ENCODE measurements around the gene ALPP.
"Not testable (repeated sequence)": the region's sequence is repeated elsewhere in the genome, so short reads cannot be mapped to it uniquely, and the experiment has no call there.

ALPP gene

DNA sequence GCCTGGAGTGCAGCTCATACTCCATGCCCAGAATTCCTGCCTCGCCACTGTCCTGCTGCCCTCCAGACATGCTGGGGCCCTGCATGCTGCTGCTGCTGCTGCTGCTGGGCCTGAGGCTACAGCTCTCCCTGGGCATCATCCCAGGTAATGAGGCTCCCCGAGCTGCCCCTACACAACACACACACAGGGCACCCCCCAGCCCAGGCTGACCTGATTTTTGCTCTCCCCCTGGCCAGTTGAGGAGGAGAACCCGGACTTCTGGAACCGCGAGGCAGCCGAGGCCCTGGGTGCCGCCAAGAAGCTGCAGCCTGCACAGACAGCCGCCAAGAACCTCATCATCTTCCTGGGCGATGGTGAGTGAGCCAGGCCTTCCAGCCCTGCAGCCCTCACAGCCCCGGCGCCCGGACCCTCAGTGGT is at the start of gene ALPP:
ALPP (plus strand) TSS at position 17 of the 417 bp plus-strand sequence; CDS start at position 69, 52 bp downstream.
- DNase-seq: not testable (repeated sequence)

GRCh38 chr2:232329716-232330067 is 48.9 kb upstream of the ALPP start:
- DNase-seq: no peak

- DNase-seq: no peak
Measured at GRCh38 chr2:232330068-232330999, 48.2 kb upstream of the ALPP start.

DNA sequence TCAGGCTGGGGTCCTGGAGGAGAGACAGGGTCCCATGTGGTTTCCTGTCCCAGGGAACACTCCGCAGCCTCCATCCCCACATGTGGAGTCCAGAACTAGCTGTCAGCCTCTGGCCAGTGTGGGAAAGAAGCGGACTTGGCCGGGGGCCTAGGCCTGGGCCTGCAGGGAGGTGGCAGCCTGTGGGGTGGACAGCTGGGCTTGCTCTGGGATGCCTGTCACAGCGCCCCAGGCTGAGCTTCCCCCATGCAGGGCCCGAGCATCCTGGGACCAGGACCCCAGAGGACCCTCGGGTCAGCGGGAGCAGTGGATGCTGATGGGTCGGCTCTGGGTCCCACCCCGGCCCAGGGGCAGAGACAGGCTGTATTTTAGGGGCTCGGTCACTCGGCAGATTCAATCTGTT is 47.5 kb upstream of the ALPP start:
- DNase-seq: not testable (repeated sequence)

GRCh38 chr2:232331641-232332040 is 46.9 kb upstream of the ALPP start:
- DNase-seq: not testable (repeated sequence)

DNA sequence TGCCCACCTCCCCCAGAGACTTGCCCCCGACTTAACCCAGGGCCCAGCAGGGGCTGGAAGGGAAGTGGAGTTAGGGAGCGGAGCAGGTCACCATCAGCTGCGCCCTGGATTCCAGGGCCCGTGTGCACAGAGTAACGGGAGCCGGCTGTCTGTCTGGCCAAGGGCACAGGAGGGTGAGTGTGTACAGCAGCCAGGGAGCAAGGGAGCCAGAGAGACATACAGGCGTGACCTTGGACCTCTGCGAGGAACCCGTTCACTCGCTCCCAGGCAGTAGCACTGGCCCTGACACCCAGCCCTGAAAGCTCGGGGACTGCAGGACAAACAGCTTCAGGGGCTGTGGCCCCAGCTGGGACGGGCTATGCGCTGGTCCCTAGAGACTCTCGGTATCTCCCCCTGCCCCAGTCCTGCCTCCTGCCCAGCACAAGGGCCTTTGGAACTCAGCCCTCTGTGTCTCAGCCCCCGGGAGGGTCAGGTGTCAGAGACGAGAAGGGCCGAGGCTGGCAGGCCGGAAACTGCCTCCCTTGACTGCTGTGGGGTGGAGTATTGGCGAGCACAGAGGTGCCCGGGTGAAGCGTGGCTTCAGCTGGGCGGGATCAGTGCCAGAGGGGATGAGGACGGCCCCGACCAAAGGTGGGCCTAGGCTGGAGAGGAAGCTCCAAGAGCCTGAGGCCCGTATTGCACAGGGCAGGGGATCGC is 46.2 kb upstream of the ALPP start:
- peak; percentile 0 for DNase-seq

DNA sequence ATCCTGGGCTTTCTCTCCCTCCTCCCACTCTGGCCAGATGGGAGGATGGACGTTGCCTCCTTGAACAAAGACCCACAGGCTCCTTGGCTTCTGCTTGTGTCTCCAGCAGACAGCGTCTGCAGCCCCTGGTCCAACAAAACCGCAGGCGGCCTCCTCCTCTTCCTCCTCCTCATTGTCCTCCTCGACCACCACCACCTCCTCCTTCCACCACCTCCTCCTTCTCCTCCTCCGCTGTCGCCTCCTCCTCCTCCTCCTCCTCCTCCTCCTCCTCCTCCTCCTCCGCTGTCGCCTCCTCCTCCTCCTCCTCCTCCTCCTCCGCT is 45.7 kb upstream of the ALPP start:
- peak; percentile 0 for DNase-seq

- DNase-seq: peak; percentile 4
Measured at GRCh38 chr2:232333361-232334135, 45.0 kb upstream of the ALPP start.

DNA sequence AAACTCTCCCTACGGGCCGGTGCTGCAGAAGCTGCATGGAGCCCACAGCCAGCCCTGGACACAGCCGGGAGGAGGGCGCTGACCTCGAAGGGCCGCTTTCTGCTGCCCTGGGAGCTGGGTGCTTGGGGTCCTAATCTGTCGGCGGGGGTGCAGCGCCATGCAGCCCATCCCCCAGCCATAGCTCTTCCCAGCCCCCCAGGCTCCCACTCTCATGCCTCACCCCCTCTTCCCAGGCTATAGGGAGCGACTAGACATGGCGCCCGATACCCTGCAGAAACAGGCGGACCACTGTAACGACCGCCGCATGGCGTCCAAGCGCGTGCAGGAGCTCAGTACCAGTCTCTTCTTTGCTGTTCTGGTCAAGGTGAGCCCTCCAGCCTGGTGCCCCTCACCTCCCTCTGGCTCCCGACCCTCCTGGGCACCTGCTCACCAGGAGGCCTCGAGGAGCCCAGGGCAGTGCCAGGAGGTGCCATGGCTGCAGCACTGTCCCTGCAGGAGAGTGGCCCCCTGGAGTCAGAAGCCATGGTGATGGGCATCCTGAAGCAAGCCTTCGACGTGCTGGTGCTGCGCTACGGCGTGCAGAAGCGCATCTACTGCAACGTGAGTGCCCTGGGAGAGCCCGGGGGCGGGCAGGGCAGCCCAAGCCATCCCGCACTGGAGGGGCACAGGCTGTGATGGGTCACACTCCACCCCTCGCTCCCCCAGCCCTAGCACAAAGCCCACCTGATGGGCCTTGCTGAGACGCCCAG is 44.2 kb upstream of the ALPP start:
- DNase-seq: peak; percentile 1

DNA sequence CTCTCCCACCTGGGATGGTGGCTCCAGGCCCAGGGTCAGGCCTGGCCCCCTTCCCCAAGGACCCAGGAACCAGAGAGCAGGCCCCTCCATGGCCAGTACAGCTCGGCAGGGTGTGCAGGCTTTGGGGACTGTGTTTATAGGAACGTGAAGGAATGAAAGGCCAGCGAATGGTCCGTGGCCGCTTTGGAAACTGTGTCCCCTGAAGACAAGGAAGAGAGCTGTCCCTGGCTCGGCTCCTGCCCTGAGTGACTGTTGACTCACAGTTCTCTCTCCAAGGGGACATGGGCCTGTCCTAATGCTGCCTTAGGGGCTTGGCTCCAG is 43.7 kb upstream of the ALPP start:
- not testable (repeated sequence) for DNase-seq

- DNase-seq: peak; percentile 2
Measured at GRCh38 chr2:232335206-232335858, 43.2 kb upstream of the ALPP start.

DNA sequence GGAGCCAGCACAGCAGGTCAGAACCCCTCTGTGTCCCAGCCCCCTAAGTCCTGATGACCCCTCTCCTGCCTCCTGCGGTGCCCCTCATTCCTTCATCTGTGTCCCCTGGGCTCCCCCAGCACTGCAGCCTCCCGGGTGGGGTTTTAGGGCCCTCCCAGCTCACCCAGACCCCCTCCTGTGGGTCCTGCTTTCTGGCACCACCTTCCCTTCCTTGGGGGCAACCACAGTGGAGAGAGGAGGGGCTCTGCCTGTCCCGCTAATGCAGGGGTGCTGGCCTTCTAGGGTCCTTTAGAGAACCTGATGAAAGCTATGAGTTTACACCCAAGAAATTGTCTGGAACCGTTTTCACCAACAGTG is 42.7 kb upstream of the ALPP start:
- peak; percentile 2 for DNase-seq

- peak; percentile 1 for DNase-seq
Measured at GRCh38 chr2:232336241-232336736, 42.3 kb upstream of the ALPP start.

- peak; percentile 1 for DNase-seq
Measured at GRCh38 chr2:232336981-232337720, 41.4 kb upstream of the ALPP start.

- DNase-seq: peak; percentile 0
Measured at GRCh38 chr2:232338094-232338758, 40.3 kb upstream of the ALPP start.

DNA sequence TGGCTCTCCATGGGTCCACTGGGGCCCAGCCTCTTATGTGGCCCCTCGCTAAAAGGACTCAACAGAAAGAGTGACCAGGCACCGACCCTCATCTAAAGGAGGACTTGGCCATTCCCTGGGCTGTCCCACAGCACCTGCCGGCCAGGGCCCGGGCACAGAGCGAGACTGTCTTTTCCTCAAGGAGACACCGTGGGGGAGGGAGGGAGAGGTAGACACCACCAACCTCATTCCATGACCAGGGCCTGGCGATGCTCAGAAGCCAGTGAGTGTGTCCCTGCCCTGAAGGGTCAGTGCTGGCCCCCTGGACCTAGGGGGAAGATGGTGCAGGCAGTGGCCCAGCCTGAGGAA is 39.8 kb upstream of the ALPP start:
- DNase-seq: peak; percentile 2

DNA sequence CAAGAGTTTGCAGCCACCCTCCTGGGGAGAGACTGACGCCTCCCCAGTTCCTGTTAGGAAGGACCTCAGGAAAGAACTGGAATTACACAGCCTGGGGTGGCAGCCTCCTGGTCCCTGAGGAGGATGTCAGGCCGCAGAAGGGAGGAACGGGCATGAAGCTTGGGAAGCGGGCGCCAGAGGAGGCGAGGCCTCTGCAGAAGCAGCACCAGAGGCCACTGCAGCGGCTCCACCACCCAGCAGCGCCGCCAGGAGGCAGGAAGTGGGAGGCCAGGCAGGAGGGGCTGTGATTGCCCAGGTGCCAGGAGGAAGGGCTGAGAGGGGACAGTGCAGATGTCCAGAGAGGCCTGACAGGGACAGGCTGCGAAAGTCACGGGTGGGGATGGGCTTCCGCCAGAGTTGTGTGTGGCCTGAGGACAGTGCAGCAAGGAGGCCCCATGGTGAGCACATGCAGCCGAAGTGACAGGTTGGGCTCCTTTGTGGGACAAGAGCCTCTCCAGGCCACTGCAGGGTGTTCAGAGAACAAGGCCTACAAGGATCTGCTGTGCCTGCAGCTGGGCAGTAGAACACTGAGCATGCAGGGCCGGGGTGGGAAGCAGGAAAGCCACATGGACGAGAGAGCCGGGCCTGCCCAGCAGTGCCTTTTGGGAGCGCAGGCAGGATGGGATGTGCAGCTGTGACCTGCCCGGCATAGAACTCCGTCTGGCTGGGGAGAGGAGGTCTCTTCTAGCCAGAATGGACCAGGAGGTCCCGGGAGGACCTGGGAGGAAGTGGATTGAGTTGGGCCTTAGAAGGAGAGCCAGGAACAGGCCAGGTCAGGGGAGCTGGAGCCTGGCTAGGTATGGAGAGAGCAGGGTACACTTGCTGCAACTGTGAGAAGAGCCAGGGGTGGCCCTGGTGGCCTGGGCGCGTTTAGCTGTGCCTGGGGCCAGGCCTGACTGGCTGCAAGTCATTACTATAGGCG is 39.1 kb upstream of the ALPP start:
- peak; percentile 11 for DNase-seq

DNA sequence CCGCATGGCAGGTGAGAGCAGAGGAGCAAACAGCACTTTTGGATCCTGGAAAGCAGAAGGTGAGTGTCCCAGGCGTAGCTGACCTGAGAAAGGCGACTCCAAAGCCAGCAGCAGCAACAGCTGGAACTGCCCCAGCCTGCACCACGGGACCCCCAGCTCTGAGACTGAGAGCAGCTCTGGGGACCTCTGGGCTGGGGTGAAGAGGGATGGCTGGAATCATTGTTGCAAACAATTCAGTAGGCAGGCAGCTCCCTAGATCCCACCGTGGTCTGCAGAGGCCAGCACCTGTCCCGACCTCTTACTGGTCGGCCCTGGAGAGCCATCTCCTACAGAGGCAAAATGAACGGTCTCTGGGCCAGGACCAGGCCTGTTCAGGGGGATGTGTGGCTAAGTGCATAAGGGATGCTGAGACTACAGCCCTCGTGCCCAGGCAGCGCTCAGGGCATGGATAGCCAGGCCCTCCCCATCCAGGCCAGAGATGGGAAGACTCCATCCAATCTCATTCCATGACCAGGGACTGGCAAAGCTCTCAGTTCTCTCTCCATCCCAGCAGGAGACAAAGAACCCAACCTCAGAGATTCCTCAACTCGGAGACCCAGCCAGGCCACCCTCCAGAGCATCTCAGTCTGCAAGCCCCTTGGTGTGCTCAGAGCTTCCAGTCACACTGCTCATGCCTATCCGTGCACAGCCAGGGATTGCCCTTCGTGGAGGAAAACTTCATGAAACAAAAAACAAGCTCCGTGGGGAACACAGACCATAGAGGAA is 38.2 kb upstream of the ALPP start:
- DNase-seq: peak; percentile 1

Measured in activated CD4-positive, alpha-beta T cell treated with anti-CD3 and anti-CD28 coated beads for 48 hours (primary cell).